Endometrium (tissue), 2 donors: ENCODE measurements around the gene CYB561D2.

Source experiments
- FAIRE-seq: peaks from 2 replicates; lab custom pipeline; 2012; peaks lifted over from hg19 to GRCh38; lab: Jason Lieb, UNC
- donor health status: control.
- donor health status: control.

Gene CYB561D2

DNA sequence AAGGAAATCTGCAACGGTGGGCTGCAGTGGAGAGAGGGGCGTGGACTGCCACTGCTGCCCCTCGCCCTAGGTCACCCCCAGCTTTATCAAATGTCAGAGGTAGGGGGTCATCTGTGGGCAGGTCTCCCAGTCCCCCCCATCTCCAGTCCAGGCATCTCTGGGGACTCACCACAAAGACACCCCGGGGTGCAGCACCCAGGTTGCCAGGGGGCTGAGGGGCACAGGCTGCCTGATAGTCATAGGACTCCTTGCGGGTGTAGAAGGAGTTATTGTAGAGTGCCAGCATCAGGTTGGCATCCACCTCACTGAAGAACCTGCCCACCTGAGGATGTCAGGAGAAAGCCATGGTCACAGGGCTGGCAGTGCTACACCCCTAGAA is 15.2 kb downstream of the CYB561D2 start:
- no peak for FAIRE-seq

DNA sequence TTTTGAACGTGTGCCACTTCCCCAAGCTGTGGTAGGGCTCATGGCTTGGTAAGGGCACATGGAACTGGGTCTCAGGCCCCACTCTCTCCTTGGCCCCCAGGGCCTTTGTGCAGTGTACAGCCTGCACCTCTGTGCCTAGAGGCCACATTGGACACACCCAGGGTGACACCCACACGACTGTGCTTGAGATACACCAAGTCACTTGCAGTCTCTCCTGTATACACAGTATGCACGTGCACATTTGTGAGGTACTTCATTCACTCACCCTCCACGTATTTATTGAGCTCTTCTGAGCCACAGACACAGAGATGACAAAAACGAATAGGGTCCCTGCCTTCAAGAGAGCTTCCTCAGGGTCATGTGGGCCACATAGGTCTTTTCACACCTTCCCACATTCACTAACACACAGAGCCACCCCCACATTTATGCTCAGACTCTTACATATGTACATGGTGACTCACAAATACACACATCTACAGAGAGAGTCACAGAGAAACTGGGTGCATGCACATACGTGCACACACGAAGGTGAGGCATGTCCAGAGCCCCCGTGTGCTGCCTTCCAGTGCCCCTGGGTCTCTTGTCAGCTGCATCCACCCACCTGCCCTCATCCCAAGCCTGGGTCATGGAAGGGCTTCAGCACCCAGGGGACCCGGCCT is 18.5 kb downstream of the CYB561D2 start:
- FAIRE-seq: no peak

DNA sequence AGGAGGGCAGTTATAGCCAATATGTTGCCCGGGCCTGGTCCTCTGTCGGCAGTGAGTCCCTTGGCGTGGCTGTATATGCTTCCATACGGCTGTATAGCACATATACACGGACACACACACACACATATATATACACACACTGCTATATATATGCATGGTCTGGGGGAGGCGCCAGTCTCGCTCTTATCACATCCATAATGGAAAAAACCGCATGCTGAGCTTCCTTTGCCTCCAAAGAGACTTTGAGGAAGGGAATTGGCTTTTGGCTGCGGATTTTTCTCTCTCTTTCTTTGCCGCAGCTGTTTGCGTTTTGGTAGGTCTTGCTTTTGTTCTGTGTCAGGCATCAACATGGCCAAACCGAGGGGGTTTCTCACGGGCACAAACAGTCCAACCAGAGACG is 19.9 kb downstream of the CYB561D2 start:
- FAIRE-seq: no peak

DNA sequence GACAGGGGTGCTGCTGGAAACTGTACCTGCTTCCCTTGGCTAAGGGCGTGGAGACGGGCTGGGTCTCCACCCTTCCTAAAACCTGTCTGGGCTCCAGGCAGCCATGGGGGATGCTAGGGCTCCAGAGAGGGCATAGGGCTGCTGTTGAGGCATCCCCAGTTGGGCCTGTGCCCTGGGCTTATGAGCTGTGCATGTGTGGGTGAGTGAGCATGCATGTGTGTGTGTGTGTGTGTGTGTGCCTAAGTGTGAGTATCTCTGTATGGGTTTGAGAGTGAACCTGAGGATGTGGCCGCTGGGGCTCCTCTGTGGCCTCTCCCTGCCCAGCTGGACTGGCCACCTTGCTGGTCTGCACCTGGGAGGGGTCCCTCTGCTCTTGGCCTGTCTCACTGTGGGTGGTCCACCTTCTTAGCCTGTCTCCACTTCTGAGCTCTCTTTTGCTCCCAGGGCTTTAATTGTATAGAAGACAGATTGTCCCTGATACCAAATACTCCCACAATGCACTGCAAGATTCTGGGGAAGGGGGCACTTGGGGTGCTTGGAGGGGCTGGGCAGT is 20.5 kb downstream of the CYB561D2 start:
- FAIRE-seq: no peak

DNA sequence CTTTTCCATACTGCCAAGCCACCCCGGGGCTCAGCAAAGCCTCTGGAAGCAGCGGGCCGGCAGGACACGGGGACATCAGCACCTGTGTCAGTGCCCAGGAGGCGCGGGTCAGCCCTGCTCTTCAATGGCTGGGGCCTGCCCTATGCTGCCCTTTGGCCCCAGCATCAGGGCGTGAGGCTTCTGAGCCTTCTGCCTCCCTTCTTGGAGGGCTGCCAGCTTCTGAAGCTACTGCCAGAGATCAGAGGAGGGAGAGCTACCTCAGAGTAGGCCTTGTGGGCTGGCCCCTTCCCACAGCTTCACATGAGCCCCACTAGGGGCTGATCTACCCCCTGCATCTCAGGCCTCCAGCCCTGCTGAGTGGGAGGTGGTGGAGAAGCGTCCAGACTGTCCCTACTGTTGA is 21.7 kb downstream of the CYB561D2 start:
- FAIRE-seq: no peak

DNA sequence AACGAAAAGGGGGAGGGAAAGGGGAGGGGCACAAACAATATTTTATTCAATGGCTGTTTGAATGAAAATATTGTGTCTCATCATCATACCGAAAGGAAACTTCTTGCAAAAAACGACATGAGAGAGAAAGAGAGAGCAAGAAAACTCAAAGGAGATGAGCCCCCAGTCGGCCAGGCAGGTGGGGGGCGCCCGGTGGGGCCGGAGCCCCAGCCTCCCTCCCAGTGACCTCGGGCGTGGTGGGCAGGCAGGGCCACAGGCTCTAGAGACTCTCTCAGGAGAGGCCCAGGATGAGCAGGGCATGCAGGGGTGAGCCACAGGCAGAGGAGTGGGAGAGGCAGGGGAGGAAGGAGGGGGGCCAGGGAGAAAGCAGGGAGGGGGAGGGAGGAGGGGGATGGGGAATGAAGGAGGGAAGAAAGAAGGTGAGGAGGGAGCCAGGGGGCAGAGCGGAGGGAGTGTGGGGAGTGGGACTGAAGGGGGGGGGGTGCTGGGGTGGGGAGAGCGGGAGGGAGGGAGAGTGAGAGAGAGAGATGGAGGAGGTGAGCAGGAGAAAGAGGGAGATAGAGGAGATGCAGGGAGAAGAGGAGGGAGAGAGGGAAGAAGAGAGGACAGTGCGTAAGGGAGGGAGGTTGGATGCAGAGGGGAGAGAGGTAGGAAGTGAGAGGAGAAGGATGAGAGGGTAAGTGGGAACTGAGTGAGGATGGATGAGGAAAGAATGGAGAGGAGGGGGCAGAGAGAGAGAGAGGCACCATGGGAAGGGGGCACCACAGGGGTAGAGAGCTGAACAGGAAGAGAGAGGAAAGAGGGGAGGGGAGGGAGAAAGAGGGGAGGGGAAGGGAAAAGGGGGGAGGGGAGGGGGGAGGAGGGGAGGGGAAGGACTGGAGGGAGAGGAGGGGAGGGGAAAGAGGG is 22.7 kb downstream of the CYB561D2 start:
- FAIRE-seq: no peak

DNA sequence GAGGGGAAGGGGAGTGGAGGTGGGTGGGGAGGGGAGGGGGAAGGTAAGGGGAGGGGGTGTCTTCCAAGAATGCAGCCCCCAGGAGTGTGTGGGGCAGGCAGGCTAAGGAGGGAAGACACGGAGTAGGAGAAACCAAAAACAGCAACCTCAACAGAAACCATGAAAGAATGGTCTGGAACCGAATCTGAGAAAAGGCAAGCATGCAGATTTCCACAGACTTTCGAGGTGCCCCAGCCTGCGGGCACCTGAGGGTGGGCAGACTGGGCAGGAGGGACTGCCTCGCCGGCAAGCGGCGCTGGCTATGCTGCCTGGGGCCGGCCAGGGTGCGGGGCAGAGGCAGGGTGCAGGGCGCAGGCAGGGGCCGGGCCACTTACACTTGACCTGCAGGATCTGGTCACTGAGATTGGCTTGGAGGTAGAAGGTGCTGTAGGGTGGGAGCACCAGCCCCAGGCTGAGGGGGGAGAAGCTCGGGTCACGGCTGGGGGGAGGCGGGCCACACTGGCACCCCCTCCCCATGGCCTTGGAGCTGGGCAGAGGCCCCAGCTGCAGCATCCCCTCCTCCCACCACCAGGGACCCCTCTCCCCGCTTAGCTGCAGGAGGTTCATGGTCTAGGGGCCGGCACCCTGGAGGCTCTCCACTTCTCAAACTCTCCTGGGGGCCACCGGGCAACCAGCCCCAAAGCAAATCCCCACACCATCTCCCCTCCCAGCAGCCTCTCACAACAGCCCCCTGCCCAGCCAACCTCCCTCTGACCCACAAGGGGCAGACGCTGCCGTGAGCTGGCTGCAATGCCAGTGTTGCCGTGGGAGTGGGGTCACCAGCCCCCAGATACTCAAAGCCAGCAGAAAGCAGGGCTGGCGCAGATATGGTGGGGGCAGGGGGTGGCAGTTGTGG is 23.9 kb downstream of the CYB561D2 start:
- FAIRE-seq: no peak

DNA sequence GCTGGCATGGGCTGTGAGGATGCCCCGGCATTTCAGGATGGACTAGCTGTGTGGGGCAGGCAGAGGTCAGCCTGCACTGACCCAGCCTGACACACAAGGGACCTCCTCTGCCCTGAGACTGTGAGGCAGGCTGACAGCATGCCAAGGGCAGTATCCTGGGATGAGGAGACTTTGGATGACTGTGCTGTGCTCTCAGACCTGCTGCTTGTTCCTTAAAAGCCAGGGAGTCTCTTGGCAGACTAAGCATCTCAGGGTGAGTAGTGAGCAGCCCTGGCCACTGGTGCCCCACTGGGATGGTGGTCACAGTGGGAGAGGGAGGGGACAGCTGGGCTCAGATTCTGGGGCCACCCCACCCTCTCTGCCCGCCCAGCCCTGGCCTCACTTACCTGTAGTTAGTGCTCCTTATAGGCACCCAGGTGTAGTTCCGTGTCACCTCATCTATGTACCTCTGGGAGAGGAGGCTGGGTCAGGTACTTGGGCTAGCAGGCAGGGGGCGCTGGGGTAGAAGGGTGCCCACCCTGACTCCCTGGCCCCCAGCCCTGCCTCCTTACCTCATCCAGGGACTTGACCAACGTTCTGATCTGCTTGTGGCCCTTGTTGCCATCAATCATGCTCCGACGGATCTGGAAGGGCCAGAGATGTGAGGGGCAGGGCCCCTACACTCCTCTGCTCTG is 24.7 kb downstream of the CYB561D2 start:
- no peak for FAIRE-seq

DNA sequence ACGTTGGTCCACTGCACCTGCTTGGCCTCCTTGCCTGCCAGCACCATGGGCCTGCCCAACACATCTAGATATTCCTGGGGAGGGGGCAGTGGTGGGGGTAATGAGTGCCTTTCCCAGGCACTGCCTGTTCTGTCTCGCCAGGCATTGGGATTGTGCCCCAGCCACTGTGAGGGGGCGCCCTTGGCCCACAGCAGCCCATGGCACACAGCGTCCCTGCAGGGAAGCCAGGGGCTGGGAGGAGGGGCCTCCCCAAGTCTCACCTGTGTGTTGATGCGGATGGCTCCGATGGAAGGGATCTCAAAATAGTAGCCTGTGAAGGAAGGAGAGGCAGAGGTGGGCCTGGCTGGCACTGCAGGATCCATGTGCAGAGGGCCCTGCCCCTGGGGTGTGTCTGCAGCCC is 27.4 kb downstream of the CYB561D2 start:
- no peak for FAIRE-seq

DNA sequence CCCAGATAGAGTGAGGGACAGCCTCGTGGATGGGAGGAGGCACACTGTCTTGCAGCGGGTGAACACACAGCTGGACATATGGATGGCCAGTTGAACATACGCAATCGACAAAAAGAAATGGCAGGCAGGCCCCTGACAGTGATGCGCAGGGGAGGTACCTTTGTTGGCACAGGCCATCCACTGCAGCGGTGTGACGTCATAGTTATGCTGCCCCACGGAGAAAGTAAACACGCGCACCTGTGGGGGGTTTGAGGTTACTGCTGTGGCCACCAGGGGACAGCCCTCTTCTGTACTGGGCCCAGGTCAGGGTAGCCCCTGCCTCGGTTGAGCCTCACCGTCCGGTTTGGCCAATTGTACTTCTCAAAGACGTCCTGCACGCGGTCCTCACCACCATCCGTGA is 28.1 kb downstream of the CYB561D2 start:
- no peak for FAIRE-seq

DNA sequence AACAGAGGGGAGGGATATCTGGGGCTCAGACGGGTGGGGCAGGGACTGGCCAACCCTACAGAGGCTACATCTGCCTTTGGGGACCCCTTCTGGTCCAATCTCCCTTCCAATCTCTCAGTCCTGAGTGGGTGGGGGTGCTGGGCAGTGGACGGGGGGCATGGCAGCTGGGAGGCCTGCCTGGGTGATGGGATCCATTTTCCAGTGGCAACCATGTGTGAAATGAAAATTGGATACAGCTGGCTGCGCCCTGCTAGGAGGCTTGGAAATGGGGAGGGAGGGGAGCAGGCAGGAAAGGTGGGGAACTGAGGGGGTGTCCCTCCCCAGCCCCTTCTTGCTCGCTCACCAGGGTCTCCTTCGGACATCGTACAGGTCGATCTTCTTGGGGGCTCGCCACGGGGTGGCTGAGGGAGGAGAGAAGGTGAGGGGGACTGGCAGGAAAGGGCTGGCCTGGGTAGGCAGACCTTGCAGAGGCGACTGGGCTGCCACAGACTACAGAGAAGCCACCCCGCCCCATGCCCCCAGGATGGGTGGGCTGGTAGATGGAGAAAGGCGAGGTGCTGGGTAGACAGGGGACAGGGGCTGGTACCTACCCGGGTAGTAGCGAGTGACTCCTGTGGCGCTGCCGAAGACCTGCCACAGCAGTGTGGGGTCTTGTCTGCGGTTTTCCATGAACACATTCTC is 29.9 kb downstream of the CYB561D2 start:
- no peak for FAIRE-seq

DNA sequence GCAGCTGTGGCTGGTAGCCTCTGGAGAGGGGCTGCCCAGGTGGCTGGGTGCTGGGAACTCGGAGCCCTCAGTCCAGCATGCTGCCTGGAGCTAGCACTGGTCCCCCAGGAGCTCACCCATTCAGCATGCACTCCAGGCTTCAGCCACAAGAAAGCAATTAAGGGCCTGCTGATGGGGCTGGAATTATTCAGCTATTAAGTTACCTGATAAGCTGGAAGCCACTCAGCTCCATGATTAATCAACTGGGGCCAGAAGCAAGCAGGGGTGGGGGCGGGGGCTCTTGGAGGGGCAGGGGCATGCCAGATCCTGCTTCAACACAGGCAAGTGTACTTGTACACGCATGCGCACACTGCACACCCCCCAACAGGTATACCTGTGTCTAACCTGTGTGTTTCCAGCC is 30.7 kb downstream of the CYB561D2 start:
- no peak for FAIRE-seq

DNA sequence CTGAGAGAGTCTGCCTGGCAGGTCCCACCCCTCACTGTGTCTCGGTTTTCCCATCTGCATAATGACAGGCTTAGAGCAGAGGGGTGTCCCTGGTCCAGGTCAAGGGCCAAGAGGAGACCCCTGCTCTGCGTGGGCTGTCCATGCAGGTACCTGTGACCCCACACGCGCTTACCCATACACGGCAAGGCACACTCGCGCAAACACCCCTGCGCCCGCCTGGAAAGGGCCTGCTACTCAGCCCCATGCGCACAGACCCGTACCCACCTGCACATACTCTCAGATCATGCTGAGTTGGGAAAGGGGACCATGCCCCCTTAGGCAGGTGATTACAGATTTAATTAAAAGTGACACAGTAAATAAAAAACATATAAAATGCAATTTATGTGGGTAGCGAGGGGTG is 32.1 kb downstream of the CYB561D2 start:
- FAIRE-seq: no peak

DNA sequence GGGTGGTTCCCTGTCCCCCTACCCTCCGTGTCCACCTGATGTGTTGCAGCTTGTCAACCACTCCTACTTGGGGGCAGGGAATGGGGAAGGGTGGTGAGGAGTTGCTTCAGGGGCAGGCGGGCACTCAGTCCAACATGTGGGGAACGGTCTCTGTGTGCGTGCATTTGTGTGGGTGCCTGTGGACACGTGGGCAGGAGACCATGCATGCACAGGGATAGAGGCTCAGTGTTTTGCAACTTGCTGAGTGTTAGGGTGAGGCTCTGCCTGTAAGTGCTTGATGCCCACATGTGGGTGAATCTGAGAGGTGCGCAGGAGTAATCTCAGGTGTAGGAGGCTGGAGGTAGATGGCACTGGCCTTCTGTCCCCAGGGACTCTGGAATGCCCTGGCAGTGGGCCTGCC is 33.1 kb downstream of the CYB561D2 start:
- FAIRE-seq: no peak

DNA sequence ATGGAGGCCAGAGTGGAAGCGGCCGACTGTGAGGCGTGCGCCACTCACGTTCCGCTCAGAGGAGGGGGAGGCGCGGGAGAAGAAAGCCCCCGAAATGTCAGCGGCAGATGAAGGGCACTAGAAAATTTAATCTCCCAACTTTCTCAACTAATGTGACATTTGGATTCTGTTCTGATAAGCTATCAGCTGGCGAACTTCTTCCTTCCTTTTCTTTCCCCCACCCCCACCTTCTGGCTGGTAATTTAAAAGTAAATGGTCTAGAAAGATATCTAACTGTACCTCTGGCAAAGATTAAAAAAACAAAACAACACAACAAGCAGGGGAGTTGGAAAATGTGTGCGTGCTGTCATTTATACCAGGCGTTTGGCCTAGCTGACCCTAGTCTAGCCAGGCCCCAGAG is 35.1 kb downstream of the CYB561D2 start:
- no peak for FAIRE-seq

DNA sequence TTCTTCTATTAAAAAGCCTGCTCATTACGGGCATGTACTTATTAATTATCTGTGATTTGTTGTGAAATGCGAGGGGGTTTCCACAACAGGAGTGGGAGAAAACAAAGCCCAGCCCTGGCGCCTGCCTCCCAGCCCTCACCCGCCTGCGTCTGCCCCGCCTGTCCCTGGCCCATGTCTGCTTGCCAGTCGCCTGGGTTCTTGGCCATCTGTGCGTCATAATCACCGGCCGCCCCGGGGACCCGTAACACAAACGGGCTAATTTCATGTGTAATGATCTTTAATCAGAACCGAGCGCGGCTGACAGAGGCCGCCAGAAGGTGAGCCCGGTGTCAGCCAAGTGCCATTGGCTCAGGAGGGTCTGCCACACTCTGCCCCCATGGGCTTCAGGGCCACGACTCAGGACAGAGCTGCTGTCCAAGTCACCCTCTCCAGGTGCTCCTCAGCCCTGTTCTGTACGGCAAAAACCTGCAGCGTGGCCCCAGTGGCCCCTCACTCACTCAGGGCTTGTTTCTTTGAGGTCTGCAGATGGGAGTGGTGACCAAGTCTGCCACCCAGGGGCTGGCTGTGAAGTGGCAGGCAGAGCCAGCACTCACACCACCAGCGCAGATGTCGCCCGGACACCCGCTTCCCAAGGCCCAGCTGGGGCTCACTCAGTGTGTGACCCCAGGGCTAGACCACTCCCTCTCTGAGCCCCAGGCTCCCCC is 37.5 kb downstream of the CYB561D2 start:
- FAIRE-seq: no peak

DNA sequence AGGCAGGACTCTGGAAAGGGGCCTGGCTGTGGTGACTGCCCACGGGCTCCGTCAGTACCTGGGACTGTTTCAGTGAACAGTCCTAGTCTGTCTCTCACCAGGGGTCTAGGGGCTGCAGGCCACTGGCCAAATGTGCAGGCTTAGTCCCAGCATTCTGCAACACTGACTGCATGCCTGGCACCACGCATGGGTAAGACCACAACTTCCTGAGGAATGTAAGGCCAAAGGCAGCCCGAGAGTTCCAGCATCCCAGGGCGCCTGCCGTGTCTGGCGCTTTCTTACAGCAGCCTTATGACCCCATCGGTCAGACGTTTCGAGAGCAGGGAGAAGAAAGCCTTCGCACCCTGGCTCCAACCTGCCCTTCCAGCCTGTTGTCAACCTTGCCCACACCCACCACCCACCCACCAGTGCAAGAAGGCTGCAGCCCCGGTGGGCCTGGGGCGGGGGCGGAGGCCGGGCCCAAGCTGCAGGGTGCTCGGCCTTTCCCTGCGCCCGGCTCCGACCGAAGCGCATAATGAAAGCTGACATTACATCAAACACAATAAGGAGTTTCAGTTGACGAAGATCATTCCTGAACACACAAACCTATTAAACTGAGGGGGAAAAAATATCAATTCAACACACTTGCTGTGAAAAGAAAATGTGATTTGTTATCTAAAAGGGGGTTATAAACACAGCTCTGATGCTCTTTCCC is 38.2 kb downstream of the CYB561D2 start:
- no peak for FAIRE-seq

DNA sequence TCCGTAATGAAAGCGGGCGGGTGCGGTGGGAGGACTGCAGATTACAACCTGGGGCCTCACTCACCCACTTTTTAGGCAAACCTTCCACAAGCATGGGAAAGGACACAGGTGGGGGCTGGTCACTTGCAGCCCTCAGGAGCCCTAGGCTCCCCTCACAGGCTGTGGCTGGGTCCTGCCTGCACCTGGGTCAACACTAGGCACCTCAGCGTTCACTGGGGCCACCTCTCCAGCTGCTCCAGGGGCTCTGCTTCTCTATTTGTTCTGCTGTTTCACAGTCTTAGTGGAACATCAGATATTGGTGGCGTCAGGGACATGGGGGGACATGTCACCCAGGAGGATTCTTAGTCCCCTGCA is 38.7 kb downstream of the CYB561D2 start:
- FAIRE-seq: no peak

DNA sequence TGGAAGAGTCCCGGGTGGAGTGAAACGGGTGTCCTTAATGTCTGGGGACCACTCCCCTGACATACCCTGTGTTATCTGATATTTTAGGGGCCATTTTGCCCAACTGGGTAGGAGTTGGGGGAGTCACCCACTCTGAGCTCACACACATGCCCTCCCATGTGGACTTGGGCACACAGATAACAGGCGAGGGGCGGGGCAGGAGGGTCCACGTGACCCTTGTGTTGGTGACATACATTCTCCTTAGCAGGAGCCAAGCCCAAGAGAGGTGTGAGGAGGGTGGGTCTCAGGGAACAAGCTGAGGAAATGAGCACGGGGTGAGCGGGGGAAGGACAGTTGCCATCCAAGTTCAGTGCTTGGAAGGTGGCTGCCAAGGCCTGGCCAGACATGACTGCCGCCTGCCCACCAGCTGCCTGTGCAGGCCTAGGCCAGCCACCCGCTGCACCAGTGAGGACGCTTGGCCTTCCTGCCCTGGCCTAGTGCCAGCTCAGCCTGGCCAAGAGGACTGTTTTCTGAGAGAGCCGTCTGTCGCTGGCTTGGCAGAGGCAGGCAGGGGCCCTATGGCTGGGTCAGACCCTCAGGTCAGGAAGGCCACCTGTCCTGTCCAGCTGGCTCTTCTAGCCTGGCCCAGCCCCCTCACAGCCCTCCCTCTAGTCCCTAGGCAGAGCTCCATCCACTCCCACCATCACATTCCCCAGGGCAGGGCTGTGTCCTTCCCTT is 40.0 kb downstream of the CYB561D2 start:
- no peak for FAIRE-seq
